ENCODE measurements around the gene ABCC8. TPM values are rescaled to one million over a fixed set of nuclear protein-coding genes. Genes with fewer than 3 reads are reported as not detected.

ABCC8 gene
- total RNA-seq, result 4.5 TPM

DNA sequence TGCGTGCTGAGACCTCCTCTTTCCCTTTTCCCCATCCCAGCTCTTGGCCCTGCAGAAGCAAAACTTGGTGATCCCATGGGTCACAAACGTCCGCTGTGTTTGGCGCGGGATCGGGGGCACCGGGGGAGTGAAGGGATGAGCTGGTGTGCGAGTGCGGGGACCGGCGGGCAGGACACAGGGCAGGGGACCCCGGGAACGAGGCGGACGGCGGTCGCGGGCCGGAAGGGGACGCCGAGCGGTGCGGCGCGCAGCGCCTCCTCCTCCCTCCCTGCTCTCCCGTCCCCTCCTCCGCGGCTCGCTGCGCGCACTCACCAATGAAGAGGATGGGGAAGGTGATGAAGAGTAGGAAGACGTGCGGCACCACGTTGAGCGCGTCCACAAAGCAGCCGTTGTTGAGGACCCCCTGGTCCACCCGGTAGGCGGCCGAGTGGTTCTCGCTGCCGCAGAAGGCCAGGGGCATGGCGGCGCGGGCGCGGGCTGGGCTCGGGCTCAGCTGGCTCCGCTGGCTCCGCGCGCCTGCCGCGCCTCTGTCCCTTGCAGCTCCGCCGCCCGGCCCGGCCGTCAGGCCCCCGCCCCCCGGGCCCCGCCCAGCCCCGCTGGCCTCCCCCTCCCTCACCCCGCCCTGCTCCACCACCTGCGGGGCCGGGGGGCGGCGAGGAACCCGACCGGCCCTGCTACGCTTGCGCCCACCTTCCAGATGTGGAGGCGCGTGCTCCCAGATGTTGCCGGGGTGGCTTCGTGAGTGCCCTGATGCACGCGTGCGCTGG is at the start of gene ABCC8:
Gene ABCC8 (minus strand): TSS at position 529 of the 767 bp plus-strand sequence. CDS start 69 bp downstream, at position 460.

DNA sequence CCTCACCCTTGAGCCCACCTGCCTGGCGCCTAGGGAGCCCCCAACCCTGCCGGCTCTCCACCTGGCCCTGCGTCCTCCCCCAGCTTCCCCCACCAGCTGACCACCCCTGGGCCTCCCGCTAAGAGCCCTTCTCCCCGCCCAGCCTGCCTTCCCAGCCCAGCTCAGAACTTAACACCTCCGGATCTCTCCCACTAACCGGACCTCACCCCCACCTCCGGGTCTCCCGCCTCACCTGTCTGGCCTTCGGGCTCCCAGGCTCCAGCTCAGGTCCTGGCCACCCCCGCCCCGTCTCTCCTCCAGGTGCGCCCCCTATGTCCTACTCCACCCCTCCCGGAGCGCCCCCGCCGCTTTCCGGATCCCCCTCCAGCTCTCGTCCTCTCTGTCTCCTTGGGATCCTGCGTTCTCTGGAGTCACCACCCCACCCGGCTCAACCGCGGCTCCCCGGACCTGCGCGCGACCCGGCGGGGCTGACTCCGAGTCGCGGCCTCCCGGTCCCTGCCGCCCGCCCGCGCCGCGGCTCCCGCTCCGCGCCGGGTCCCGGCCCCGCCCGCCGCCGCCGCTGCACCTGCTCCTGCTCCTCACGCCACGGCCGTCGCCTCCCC is 87.9 kb downstream of the ABCC8 start, which contains the start of gene KCNJ11:
Gene KCNJ11 (minus strand): TSS at position 51 of the 602 bp plus-strand sequence. CDS start 568 bp downstream, outside the sequence.

DNA sequence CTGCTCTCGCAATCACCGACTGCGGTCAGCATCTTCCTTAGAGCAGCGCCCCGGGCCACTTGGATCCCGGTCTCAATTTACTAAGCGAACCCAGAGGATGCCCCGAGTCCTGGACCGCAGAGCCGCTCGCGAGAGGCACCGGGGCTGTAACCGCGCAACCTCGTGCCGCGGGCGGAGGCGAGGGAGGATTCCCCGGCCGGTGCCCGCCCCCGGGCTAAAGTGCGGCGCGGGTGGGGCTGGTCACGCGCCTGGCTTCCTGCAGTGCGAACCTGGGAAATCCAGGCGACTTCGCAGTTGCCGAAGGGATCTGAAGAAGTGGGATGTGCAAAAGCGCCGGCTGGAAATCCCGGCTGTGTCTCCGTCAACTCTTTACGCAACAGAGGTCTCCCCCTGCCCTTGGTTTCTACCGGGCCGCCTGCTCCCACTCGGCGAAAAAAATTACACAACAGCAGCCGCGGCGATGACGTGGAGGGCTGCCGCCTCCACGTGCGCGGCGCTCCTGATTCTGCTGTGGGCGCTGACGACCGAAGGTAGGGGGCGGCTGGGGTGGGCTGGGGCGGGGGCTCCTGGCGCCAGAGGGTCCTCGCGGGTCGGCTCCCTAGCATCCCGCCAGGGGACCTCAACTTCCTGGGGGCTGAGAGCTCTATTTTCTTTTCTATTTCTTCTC is 125.0 kb downstream of the ABCC8 start, which contains the start of gene NCR3LG1:
Gene NCR3LG1 (plus strand): TSS at position 291 of the 667 bp plus-strand sequence. CDS start 170 bp downstream, at position 461.

Other genes with a start within 250 kb of the ABCC8 start
- 25.5 TPM for gene NUCB2, start 200.1 kb downstream of the ABCC8 start, total RNA-seq
- gene NCR3LG1, start 125.0 kb downstream of the ABCC8 start, total RNA-seq, result 1.8 TPM
- gene KCNJ11, start 88.2 kb downstream of the ABCC8 start, total RNA-seq, result 17.0 TPM
- gene USH1C, start 67.6 kb upstream of the ABCC8 start, total RNA-seq, result 28.3 TPM
- 0.23 TPM for gene OTOG, start 70.4 kb upstream of the ABCC8 start, total RNA-seq
- gene MYOD1, start 242.7 kb upstream of the ABCC8 start, total RNA-seq, result 11.8 TPM